Lower leg skin (tissue), 4 donors: Measurements from ENCODE around the gene FGF12. TPM values are rescaled to one million over a fixed set of nuclear protein-coding genes. Genes with fewer than 3 reads are reported as not detected.

Experiments
- DNase-seq, 2 donors: peaks; one replicate each; pipeline ENCODE4 v3.0.0-alpha.2; 2019; ENCODE audit warnings: low spot score in 2 of 2
- H3K4me3 ChIP-seq: fragments of 200-600 bp; sonication (generic); 2 replicates; pipeline ENCODE4 v1.5.1; 2017; ENCODE audit warnings: mild to moderate bottlenecking, low read depth; ENCODE audit not compliant: poor library complexity, severe bottlenecking
- CTCF ChIP-seq, 3 donors: fragments of 450-650 bp; IDR thresholded peaks; one replicate each; pipeline ENCODE4 v1.5.1; 2016; ENCODE audit warnings: antibody characterized with exemption in 3 of 3, mild to moderate bottlenecking in 3 of 3, moderate library complexity in 2 of 3
- POLR2A ChIP-seq, 2 donors: fragments of 450-650 bp; IDR thresholded peaks; one replicate each; pipeline ENCODE4 v1.6.1; 2016 to 2017; ENCODE audit warnings: antibody characterized with exemption in 2 of 2, mild to moderate bottlenecking in 1 of 2, moderate library complexity in 1 of 2
- WGBS, 2 donors: methylation state at CpG; one replicate each; pipeline ENCODE4 v1.1.5; 2018; 5-methylcytosine and 5-hydroxymethylcytosine counted together
- intact Hi-C: fragments of 100-400 bp; cut with DNase I; formaldehyde crosslinking; loops from one replicate; pipeline ENCODE4 v1.15.0; 2023; ENCODE audit warnings: low total_unique reads
- total RNA-seq, 4 donors: library from RNA; depleted of rRNA; stranded (reverse); fragments of >200 nt; gene quantifications; one replicate each; pipeline ENCODE4 v1.1.0, GENCODE V29; 2016

The FGF12 gene
- total RNA-seq, 4 donors from 2014 or later: 0.05 to 0.45 (median 0.19) TPM; not detected in 1

- intact Hi-C loops: loop anchor here (10.0 kb wide), 1 partner anchor 240 kb away; no protein-coding TSS in a partner anchor
- DNase-seq: no peak
- no peak for TF ChIP-seq CTCF (IDR thresholded peaks at IDR 0.05)
- no peak for TF ChIP-seq POLR2A (IDR thresholded peaks at IDR 0.05)
- no peak overlapping the region for H3K4me3 ChIP-seq
These were observed 162.7 kb downstream of the FGF12 start for GRCh38 chr3:192564611-192565010.

- H3K4me3 ChIP-seq: no peak overlapping the region
- no peak for TF ChIP-seq POLR2A (IDR thresholded peaks at IDR 0.05)
- no peak for TF ChIP-seq CTCF (IDR thresholded peaks at IDR 0.05)
- no peak for DNase-seq
- intact Hi-C loops: loop anchor here (10.0 kb wide), 1 partner anchor 241 kb away; no protein-coding TSS in a partner anchor
These were observed 163.9 kb downstream of the FGF12 start for GRCh38 chr3:192563417-192563816.

- no peak overlapping the region for H3K4me3 ChIP-seq
- intact Hi-C loops: no loop called here
- TF ChIP-seq CTCF (IDR thresholded peaks at IDR 0.05) (no peak), POLR2A (IDR thresholded peaks at IDR 0.05) (no peak)
- DNase-seq: no peak
- WGBS, 2 donors: 75% methylated on average over 5 of the region's 5 CpGs
These were observed 173.6 kb downstream of the FGF12 start for GRCh38 chr3:192553707-192554106.

- H3K4me3 ChIP-seq: no peak overlapping the region
- intact Hi-C loops: no loop called here
- DNase-seq: no peak
- no peak for TF ChIP-seq POLR2A (IDR thresholded peaks at IDR 0.05)
- TF ChIP-seq CTCF (IDR thresholded peaks at IDR 0.05): no peak
- WGBS, 2 donors: 20% methylated on average over 1 of the region's 1 CpG
These were observed 177.0 kb downstream of the FGF12 start for GRCh38 chr3:192550356-192550755.

- WGBS, 2 donors: 49 to 57% methylated on average over 5 of the region's 5 CpGs
- no peak overlapping the region for H3K4me3 ChIP-seq
- DNase-seq: no peak
- TF ChIP-seq POLR2A (IDR thresholded peaks at IDR 0.05) (no peak), CTCF (IDR thresholded peaks at IDR 0.05) (no peak)
- intact Hi-C loops: no loop called here
These were observed 182.0 kb downstream of the FGF12 start for GRCh38 chr3:192545333-192545732.

- intact Hi-C loops: no loop called here
- no peak for TF ChIP-seq POLR2A (IDR thresholded peaks at IDR 0.05)
- no peak for TF ChIP-seq CTCF (IDR thresholded peaks at IDR 0.05)
These were observed 184.2 kb downstream of the FGF12 start for GRCh38 chr3:192543163-192543562.

More at GRCh38 chr3:192543163-192543562, 184.2 kb downstream of the FGF12 start:
- no peak overlapping the region for H3K4me3 ChIP-seq
- WGBS, 2 donors: 92 to 94% methylated on average over 3 of the region's 3 CpGs
- DNase-seq: no peak
